NCI-H1092 (cell line): ENCODE data around the gene MLPH.
A peak's percentile ranks its signal among the peaks of the same experiment; 100 is the strongest.

Experiments used
- DNase-seq: peaks from one replicate; lab custom pipeline; 2025; lab: John Stamatoyannopoulos, UW

Gene MLPH

DNA sequence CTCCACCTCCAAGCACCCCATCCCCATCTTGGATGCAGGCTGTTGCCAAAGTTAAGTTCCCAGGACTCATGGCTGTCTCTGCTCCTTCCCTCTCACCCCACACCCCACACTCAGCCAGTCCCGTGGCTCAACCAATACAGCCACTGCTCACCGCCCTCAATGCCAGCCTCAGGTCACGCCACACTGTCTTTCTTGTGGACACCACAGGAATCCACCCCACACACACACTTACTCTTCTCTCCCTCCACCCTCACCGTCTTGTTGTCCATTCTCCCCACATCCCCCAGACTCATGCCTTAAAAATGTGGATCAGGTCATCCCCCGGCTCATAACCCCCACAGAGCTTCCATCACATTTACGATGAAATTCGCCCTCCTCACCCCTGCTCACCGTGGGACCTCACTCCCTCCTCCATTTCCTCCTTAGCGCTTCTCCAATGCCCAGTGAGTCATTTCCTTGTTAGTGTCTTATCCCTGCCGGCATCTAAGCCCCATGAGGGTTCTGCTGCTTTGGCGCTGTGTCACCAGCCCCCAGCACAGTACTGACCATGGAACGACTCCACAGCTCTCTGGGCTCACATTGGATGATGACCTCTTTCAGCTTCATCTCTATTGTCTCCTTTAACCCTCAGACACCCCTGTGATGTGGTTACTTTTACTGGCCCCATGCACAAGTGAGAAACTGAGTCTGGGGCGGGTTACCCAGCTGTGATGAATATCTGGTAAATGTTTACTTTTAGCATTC is 13.8 kb downstream of the MLPH start:
- no peak for DNase-seq

DNA sequence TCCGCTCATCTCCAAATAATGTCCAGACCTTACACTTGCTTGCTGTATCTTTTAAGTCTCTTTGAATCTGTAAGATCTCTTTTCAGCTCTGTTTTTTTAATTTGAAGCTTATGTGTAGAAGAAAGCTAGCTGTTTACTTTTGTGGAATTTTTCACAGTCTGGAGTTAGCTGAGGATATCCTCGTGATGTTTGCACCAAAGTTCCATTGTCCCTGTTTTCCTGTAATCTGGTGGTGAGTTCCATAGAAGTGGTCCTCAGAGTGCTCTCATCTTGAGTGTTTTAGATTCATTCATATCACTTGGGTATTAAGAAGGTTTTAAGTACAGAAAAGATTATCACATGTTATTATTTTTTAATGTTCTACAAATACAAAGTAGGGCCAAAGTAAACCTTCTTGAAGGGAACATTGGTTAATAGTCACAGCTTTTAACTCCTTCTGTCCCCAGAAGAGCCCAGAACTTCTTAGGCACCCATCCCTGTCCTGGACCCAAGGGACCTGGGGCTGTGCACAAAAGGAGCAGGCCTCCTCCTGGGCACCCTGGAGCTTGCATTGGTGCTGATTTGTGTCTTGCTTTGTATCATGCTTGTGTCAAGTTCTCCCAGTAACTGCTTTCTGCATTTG is 15.0 kb downstream of the MLPH start:
- DNase-seq, result no peak

- no peak for DNase-seq
Observed at GRCh38 chr2:237503201-237503600, 16.1 kb downstream of the MLPH start.

GRCh38 chr2:237505188-237505939 is 18.3 kb downstream of the MLPH start:
- no peak for DNase-seq

- DNase-seq, result no peak
Observed at GRCh38 chr2:237507512-237507911, 20.5 kb downstream of the MLPH start.

DNA sequence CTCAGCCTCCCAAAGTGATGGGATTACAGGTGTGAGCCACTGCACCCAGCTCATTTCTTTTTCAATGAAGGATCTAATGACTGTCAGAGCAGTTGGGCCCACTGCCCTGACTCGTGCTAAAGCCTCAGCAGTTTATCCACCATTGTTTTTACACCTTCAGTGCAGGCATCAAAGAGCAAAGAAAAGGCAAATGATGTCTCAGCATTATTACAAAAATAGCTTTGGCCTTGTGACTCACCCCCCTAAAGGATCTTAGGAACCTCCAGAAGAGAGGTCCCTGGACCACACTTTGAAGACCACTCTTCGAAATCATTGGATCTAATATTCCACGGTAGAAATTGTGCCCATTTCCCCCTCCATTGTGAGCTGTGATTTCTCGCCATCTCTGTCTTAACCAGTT is 21.3 kb downstream of the MLPH start:
- DNase-seq, result no peak

- no peak for DNase-seq
Observed at GRCh38 chr2:237509151-237509550, 22.1 kb downstream of the MLPH start.

- DNase-seq, result no peak
Observed at GRCh38 chr2:237509905-237510304, 22.9 kb downstream of the MLPH start.

DNA sequence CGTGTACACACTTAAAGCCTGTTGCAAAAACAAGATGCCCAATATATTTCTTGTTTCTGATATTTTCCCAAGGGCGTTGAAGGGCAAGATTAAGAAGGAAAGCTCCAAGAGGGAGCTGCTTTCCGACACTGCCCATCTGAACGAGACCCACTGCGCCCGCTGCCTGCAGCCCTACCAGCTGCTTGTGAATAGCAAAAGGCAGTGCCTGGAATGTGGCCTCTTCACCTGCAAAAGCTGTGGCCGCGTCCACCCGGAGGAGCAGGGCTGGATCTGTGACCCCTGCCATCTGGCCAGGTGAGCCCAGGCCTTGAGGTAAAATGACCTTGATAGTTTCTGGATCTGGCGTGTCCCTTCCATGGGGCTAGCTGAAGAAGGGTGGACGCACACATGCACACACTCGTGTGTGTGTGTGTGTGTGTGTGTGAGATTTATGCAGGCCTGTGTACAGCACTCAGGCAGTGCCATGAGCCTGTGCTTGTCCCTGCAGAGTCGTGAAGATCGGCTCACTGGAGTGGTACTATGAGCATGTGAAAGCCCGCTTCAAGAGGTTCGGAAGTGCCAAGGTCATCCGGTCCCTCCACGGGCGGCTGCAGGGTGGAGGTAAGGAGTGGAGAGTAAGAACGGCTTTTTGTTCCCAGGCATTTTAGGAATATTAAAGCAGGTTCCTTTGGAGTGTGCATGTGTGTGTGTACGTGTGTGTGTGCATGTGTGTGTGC is 23.6 kb downstream of the MLPH start:
- DNase-seq, result no peak

DNA sequence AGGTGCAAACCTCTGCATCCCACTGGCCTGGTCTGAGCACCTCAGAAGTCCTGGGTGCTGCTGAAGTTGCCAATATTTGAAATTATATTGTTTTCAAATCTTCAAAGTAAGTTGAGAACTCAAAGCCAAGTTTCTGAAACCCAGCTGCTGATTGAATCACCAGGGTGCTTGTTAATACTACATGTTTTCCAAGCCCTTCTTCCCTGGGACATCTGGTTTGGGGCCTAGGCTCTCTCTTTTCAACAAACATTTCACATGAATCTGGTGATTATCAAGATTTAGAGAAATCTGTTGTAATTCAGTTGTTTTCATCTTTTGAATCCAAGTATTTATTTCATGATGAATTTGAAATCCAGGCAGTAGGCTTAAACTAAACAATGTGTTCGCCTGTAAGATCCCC is 24.4 kb downstream of the MLPH start:
- DNase-seq, result no peak

GRCh38 chr2:237511885-237512405 is 24.9 kb downstream of the MLPH start:
- no peak for DNase-seq

DNA sequence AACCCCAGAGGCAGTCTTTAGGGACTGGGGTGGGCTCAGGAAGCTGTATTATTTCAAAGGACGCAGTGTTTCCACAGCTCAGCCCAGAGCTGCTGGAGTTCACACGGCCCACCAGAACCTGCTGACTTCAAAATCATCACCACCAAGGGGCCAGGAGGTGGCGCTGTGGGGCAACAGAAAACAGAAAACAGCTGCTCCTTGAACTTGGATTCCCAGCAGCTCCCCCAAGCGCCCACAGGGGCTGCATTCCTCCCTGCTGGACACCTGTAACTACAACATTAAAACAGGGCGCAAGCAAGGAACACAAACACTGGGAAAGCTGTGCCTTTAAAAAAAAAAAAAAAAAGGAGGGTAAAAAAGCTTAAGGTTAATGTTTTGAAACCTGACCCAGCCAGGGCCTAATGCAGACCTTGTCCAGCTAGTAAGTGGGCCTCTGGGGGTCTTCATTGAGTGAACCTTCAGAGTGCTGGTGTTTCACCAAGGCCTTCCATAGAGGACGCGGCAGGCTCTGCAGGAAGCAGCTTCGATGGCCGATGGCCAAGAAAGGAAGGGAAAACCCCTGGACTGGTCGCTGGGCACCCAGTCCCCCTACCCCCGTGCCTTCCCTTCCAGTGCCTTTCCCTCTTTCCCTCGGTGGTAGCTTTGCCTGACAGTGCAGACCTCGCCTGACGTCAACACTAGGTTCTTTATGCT is 25.9 kb downstream of the MLPH start:
- peak; percentile 74 for DNase-seq

- DNase-seq, result no peak
Observed at GRCh38 chr2:237513693-237514092, 26.6 kb downstream of the MLPH start.

GRCh38 chr2:237514474-237515130 is 27.6 kb downstream of the MLPH start:
- DNase-seq, result no peak

DNA sequence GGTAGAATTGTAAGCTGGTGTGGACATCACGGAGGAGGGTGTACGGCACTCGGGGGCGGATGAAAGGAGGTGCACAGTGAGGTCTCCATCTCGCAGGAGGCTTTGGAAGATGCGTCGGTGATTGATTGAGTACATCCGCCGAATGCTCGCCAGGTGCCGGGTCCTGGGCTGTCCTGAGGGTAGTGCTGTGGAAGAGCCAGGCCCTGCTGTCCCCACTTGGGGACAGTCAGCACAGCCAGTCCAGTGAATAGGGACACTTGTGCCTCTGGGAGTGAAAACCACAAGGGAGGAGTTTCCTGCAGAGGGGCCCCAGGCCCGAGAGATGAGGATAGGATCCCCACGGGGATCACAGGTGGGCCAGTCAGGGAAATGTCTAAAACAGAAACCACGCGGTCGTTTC is 28.1 kb downstream of the MLPH start:
- DNase-seq, result no peak

DNA sequence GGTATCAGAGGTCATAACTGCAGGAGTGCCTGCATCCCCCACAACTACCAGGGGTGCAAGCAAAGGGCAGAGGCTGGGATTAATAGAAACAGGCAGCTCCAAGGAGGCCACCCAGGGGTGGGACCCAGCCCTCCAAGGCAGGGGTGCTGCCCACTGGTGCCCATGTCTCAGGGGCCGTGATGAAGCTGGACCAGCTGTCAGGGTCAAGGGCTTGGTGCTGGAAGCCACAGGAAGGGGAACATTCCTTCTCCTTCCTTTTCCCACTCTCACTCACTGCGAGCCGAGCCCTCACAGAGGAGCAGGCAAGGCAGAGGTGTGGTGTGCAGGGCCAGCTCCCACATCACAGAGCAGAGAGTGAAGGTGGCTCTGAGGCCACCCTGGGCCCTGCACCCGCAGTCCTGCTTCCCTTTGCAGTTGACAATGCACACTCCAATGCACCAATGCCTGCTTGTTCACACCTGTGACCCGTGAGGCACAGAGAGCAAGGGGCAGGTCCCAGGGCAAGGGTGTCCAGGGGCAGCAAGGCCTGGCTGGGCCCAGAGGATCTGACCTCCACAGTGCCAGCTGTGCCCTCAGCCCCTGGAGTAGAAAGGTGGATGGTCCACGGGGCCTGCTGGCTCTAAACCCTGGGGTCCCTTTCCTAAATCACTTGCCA is 28.7 kb downstream of the MLPH start:
- DNase-seq, result no peak

DNA sequence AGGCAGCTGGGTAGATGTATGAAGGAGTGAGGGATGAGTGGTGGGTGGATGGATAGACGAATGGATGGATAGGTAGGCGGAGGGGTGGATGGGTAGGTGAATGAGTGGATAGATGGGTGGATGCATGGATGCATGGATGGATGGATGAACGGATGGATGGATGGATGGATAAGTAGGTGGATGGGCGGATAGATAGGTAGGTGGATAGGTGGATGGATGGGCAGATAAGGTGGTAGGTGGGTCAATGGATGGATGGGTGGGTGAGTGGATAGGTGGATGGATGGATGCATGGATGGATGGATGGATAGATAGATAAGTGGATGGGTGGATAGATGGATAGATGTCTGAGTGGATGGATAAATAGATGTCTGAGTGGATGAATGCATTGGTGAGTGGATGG is 30.1 kb downstream of the MLPH start:
- DNase-seq, result no peak

DNA sequence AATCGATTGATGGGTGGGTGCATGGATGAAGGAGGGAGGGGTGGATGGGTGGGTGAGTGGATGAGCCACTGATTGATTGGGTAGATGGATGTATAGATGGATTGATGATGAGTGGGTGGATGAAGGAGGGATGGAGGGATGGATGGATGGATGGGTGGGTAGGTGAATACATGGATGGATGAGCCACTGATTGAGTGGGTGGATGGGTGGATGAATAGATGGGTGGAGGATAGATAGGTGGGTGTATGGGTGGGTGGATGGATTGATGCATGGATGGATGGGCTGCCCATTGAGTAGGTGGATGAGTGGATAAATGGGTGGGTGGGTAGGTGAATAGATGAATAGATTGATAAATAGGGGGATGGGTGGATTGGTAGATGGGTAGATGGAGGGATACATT is 30.9 kb downstream of the MLPH start:
- DNase-seq, result no peak

DNA sequence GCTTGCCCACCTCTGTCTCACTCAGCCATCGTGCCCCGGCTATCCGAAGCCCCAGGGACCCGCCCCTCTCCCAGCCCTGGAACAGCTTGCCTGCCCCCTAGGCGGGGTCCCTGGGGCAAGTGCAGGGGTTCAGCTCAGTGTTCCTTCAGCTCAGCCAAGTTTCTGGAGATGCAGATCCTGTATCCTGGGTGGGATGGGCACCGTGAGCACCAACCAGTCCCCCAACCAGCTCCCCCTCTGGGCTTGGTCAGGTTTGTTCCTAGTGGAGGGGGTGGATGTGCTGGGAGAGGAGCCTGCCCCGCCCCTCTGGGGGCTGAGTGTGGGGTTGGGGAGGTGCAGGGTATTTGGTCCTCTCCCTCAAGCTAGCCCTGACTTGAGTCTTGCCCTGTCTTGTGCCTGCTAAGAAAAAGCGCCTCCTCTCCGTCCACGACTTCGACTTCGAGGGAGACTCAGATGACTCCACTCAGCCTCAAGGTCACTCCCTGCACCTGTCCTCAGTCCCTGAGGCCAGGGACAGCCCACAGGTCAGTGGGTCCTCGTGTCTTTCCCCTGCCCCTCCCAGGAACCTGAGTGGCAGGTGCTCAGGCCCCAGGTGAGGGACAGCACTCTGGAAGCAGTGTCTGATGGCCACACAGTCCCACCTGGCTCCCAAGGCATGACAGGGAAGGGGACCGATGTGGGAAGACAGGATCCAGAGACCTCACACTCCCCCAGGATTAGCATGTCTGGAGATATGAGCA is 32.6 kb downstream of the MLPH start:
- no peak for DNase-seq

DNA sequence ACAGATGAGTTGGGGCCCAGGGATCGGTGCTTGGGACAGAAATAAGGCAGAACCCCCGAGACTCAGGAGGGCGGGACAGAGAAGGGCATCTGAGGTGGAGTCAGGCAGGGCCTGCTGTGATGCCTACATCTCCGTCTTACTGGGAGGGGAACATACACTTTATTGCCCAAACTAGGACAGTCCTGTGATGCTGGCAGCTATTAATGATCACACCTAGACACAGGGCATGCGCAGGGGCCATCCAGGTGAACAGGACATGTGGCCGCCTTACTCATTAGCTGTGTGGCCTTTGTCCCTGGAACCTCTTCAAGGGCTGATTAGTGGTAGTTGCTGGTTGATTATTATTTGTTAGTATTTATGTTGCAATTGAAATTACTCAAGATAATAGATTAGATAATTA is 33.2 kb downstream of the MLPH start:
- DNase-seq, result no peak
